ENCODE data around the gene KRTAP5-9.

- no peak for TF ChIP-seq TSHZ2 (CRISPR knock-in tag; IDR thresholded peaks at IDR 0.05)
- no peak for TF ChIP-seq CREB5 (CRISPR knock-in tag; IDR thresholded peaks at IDR 0.05; ENCODE audit: low read depth)
- no peak for TF ChIP-seq PATZ1 (CRISPR knock-in tag; IDR thresholded peaks at IDR 0.05; ENCODE audit: borderline replicate concordance)
- TF ChIP-seq CSRNP3 (CRISPR knock-in tag; IDR thresholded peaks at IDR 0.05), result no peak
- TF ChIP-seq ZNF565 (CRISPR knock-in tag; conservative IDR thresholded peaks at IDR 0.05; ENCODE audit: low read depth), result no peak
- no peak for TF ChIP-seq SNAI2 (CRISPR knock-in tag; IDR thresholded peaks at IDR 0.05)
Measured at GRCh38 chr11:71535825-71536224, 12.4 kb upstream of the KRTAP5-9 start.
